GM13977 (cell line): Measurements from ENCODE around the gene GXYLT2.
A peak's percentile ranks its signal among the peaks of the same experiment; 100 is the strongest.

Experiments
- DNase-seq: peaks from one replicate; pipeline ENCODE4 v3.0.0; 2012; ENCODE audit warnings: low spot score
- in situ Hi-C: fragments of 300-500 bp; cut with MboI; formaldehyde crosslinking; loops from one replicate; pipeline ENCODE4 v1.12.0; 2022; ENCODE audit warnings: low sequenced_read_pairs, low pct_unique_long_range_greater_than_20kb, mixed read lengths, inconsistent platforms; ENCODE audit not compliant: unreplicated experiment
- TF ChIP-seq, protein P1 (sequence below): IDR thresholded peaks from 2 replicates; pipeline ENCODE4 v1.5.1; 2012; ENCODE audit warnings: mild to moderate bottlenecking, control low read depth; ENCODE audit not compliant: insufficient read depth; ENCODE audit errors: extremely low read depth, missing control alignments

Gene GXYLT2

GRCh38 chr3:72892870-72893269 is 5.0 kb downstream of the GXYLT2 start:
- in situ Hi-C loops, result no loop called here
- TF ChIP-seq, protein P1, sequence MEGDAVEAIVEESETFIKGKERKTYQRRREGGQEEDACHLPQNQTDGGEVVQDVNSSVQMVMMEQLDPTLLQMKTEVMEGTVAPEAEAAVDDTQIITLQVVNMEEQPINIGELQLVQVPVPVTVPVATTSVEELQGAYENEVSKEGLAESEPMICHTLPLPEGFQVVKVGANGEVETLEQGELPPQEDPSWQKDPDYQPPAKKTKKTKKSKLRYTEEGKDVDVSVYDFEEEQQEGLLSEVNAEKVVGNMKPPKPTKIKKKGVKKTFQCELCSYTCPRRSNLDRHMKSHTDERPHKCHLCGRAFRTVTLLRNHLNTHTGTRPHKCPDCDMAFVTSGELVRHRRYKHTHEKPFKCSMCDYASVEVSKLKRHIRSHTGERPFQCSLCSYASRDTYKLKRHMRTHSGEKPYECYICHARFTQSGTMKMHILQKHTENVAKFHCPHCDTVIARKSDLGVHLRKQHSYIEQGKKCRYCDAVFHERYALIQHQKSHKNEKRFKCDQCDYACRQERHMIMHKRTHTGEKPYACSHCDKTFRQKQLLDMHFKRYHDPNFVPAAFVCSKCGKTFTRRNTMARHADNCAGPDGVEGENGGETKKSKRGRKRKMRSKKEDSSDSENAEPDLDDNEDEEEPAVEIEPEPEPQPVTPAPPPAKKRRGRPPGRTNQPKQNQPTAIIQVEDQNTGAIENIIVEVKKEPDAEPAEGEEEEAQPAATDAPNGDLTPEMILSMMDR, result peak; percentile 38
- DNase-seq, result no peak

GRCh38 chr3:72894976-72895552 is 7.2 kb downstream of the GXYLT2 start:
- TF ChIP-seq, protein P1, result no peak
- DNase-seq, result no peak
- in situ Hi-C loops, result no loop called here

DNA sequence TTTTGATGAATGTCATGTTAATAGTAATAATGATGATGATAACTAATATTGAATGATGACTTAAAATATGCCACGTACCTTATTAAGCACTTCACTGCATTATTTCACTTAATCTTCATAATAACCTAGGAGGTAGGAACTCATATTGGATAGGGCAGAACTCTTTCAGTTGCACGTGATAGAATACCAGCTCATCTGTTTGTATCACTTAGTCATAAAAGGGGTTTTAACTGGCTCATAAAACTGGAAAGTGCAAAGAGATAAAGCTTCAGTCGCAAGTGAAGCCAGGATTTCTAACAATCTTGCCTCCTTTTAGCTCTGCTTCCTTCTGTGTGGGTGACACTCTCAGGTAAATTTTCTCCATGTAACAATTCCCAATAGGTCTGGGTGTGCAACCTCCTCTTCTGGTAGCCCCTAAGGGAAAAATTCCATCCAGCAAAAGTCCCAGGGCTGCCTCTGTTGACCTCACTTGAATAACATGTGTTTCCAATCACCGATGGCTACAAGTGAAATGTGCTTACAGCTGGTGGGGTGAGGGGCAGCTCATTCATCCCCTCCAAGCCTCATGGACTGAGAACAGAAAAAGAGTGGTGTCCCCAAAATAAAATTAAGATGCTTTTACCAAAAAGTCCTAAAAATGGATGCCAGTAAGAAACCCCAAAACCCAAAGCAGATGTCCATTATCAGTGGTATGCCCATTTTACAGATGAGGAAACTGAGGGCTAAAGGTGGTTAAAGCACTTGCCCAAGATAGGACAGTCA is 9.3 kb downstream of the GXYLT2 start:
- no peak for DNase-seq
- in situ Hi-C loops, result no loop called here
- TF ChIP-seq, protein P1, result no peak

DNA sequence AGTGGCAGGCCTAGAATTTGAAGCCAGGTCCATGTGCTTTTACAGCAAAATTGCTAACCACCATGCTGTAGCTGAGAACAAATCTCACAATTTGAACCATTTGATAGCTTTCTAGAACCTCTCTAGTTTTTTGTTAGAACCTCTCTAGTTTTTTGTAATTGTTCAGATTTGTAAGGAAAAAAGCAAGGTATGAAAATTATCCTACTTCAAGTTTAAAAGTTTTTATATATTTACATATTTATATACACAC is 9.8 kb downstream of the GXYLT2 start:
- in situ Hi-C loops, result no loop called here

GRCh38 chr3:72899349-72899765 is 11.5 kb downstream of the GXYLT2 start:
- TF ChIP-seq, protein P1, result no peak
- in situ Hi-C loops, result no loop called here

More for the DNA sequence above, 9.8 kb downstream of the GXYLT2 start:
- TF ChIP-seq, protein P1, result no peak
- DNase-seq, result no peak

DNA sequence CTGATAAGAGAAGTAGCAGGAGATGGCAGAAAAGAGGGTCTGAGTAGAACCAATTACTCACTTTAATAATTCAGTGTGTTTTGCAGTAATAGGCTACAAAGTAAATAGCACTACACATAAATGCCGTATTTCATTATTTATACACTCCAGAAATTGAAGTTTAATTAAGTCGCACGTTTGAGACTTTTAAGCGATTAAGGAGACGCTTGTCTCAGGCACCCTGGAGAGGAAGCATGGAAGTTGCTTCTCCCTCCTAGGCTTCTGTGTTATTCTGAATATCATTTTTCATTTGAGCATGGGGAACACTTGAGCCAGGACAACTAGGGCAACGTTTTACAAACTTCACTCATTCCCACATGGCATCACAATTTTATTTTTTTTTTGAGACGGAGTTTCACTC is 12.2 kb downstream of the GXYLT2 start:
- in situ Hi-C loops, result no loop called here
- DNase-seq, result no peak
- TF ChIP-seq, protein P1, result no peak

More at GRCh38 chr3:72899349-72899765, 11.5 kb downstream of the GXYLT2 start:
- DNase-seq, result no peak
